LNCAP (cell line): ENCODE results near the gene CMTM4.

Experiments used
- TF ChIP-seq, protein P1 (sequence below): fragments of 450-650 bp; IDR thresholded peaks from 2 replicates; pipeline ENCODE4 v1.5.1; 2017; ENCODE audit warnings: mild to moderate bottlenecking

The CMTM4 gene

DNA sequence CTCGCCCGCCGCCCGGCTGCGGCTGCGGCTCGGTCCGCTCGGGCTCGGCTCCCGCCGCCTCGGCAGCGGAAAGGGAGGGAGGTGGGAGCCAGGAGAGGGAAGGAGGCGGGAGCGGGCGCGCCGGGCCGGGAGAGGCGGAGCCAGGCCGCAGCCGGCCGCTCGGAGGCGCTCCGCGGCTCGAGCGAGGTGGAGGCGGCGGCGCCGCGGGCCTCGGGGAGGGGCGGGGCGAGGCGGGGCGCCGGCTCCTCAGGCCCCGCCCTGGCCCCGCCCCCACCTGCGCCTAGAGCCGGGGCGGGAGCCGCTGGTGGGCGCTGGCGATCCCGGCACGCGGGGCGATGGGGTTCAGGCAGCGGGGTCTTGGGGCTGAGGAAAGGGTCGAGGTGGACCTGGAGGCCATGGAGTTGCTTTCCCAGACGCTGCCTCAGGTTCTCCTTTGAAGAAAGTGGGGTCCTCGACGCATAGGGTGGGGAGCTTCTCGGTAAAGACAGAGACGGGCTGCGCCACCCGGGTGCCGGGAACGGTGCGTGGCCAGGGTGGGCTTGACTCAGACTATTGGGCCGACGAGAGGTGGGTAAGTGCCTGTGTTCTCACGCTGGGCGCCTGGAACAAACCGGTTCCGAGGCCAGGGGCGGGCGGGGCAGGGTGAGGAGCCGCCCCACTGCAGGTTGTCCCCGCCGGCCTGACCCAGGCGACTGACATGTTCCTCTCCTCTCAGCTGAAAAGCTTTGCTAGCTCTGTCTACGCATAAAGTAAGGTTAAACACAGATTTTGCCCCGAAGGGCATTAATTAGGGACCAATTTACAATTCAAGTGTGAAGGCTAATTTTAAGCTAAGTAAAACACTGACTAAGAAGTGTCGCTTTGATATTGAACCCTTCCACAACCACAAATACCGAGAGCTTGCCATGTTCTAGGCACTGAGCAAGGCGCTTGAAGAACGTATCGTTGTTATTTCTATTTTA lies at the start of gene CMTM4:
CMTM4 (minus strand) TSS at position 75 of the 962 bp plus-strand sequence. CDS start 218 bp downstream, outside the sequence.
- TF ChIP-seq, protein P1, sequence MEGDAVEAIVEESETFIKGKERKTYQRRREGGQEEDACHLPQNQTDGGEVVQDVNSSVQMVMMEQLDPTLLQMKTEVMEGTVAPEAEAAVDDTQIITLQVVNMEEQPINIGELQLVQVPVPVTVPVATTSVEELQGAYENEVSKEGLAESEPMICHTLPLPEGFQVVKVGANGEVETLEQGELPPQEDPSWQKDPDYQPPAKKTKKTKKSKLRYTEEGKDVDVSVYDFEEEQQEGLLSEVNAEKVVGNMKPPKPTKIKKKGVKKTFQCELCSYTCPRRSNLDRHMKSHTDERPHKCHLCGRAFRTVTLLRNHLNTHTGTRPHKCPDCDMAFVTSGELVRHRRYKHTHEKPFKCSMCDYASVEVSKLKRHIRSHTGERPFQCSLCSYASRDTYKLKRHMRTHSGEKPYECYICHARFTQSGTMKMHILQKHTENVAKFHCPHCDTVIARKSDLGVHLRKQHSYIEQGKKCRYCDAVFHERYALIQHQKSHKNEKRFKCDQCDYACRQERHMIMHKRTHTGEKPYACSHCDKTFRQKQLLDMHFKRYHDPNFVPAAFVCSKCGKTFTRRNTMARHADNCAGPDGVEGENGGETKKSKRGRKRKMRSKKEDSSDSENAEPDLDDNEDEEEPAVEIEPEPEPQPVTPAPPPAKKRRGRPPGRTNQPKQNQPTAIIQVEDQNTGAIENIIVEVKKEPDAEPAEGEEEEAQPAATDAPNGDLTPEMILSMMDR: peak; percentile 57

- TF ChIP-seq, protein P1: no peak
Observed at GRCh38 chr16:66746048-66746447, 49.5 kb upstream of the CMTM4 start.

GRCh38 chr16:66741950-66742808 lies 45.6 kb upstream of the CMTM4 start:
- TF ChIP-seq, protein P1: no peak

GRCh38 chr16:66741169-66741900 lies 44.8 kb upstream of the CMTM4 start:
- TF ChIP-seq, protein P1: no peak

- TF ChIP-seq, protein P1: no peak
Observed at GRCh38 chr16:66740533-66740932, 44.0 kb upstream of the CMTM4 start.

- TF ChIP-seq, protein P1: peak; percentile 68
Observed at GRCh38 chr16:66740010-66740409, 43.5 kb upstream of the CMTM4 start.

- TF ChIP-seq, protein P1: no peak
Observed at GRCh38 chr16:66735891-66736290, 39.3 kb upstream of the CMTM4 start.
